ENCODE data around the gene KCND3.

The KCND3 gene

GRCh38 chr1:111989531-111990025, at the start of gene KCND3:
Gene KCND3 (minus strand): TSS chr1:111989668.
- H3K4me3 Mint-ChIP-seq: peak within 1 kb of the TSS; percentile 67
- H3K27ac Mint-ChIP-seq (ENCODE audit: low read depth): no peak within 1 kb of the TSS
- no peaks in the 10 kb centered on the region for H3K9me3 Mint-ChIP-seq
- no peak for ATAC-seq (replicated peaks; ENCODE audit: extremely low read depth, poor library complexity, severe bottlenecking)
- H3K4me1 Mint-ChIP-seq: peaks cover 6% of the 10 kb centered on the region
- peaks cover 89% of the 10 kb centered on the region for H3K27me3 Mint-ChIP-seq
- no peaks in the 10 kb centered on the region for H3K36me3 Mint-ChIP-seq (ENCODE audit: insufficient read depth)
- no peak for DNase-seq (ENCODE audit: low spot score in 2 of 2)

GRCh38 chr1:112034277-112034676, 44.8 kb upstream of the KCND3 start:
- Mint-ChIP-seq H3K27ac (ENCODE audit: low read depth) (no peak overlapping the region), H3K4me1 (no peaks in the 10 kb centered on the region), H3K9me3 (no peaks in the 10 kb centered on the region), H3K4me3 (no peak overlapping the region), H3K36me3 (ENCODE audit: insufficient read depth) (no peaks in the 10 kb centered on the region), H3K27me3 (peaks cover 8% of the 10 kb centered on the region)
- ATAC-seq (replicated peaks; ENCODE audit: extremely low read depth, poor library complexity, severe bottlenecking) (no peak), DNase-seq (ENCODE audit: low spot score in 2 of 2) (no peak)

- no peak for DNase-seq (ENCODE audit: low spot score in 2 of 2)
- no peak overlapping the region for H3K4me3 Mint-ChIP-seq
- H3K27ac Mint-ChIP-seq (ENCODE audit: low read depth): no peak overlapping the region
- H3K27me3 Mint-ChIP-seq: peaks cover 15% of the 10 kb centered on the region
- H3K9me3 Mint-ChIP-seq: no peaks in the 10 kb centered on the region
- no peak for ATAC-seq (replicated peaks; ENCODE audit: extremely low read depth, poor library complexity, severe bottlenecking)
- no peaks in the 10 kb centered on the region for H3K4me1 Mint-ChIP-seq
- no peaks in the 10 kb centered on the region for H3K36me3 Mint-ChIP-seq (ENCODE audit: insufficient read depth)
Measured at GRCh38 chr1:112033439-112034120, 44.1 kb upstream of the KCND3 start.

- H3K4me3 Mint-ChIP-seq: no peak overlapping the region
- no peaks in the 10 kb centered on the region for H3K4me1 Mint-ChIP-seq
- ATAC-seq (replicated peaks; ENCODE audit: extremely low read depth, poor library complexity, severe bottlenecking) (no peak), DNase-seq (ENCODE audit: low spot score in 2 of 2) (no peak)
- peaks cover 49% of the 10 kb centered on the region for H3K27me3 Mint-ChIP-seq
- H3K9me3 Mint-ChIP-seq: no peaks in the 10 kb centered on the region
- no peaks in the 10 kb centered on the region for H3K36me3 Mint-ChIP-seq (ENCODE audit: insufficient read depth)
- H3K27ac Mint-ChIP-seq (ENCODE audit: low read depth): no peak overlapping the region
Measured at GRCh38 chr1:112030157-112030556, 40.7 kb upstream of the KCND3 start.

- peaks cover 66% of the 10 kb centered on the region for H3K27me3 Mint-ChIP-seq
- no peak overlapping the region for H3K27ac Mint-ChIP-seq (ENCODE audit: low read depth)
- H3K4me1 Mint-ChIP-seq: no peaks in the 10 kb centered on the region
- ATAC-seq (replicated peaks; ENCODE audit: extremely low read depth, poor library complexity, severe bottlenecking) (no peak), DNase-seq (ENCODE audit: low spot score in 2 of 2) (no peak)
- no peaks in the 10 kb centered on the region for H3K9me3 Mint-ChIP-seq
- no peaks in the 10 kb centered on the region for H3K36me3 Mint-ChIP-seq (ENCODE audit: insufficient read depth)
- H3K4me3 Mint-ChIP-seq: no peak overlapping the region
Measured at GRCh38 chr1:112027696-112028095, 38.2 kb upstream of the KCND3 start.

- no peak overlapping the region for H3K4me3 Mint-ChIP-seq
- no peaks in the 10 kb centered on the region for H3K9me3 Mint-ChIP-seq
- ATAC-seq (replicated peaks; ENCODE audit: extremely low read depth, poor library complexity, severe bottlenecking): no peak
- H3K36me3 Mint-ChIP-seq (ENCODE audit: insufficient read depth): no peaks in the 10 kb centered on the region
- H3K27ac Mint-ChIP-seq (ENCODE audit: low read depth): no peak overlapping the region
- H3K4me1 Mint-ChIP-seq: no peaks in the 10 kb centered on the region
- peaks cover 69% of the 10 kb centered on the region for H3K27me3 Mint-ChIP-seq
- no peak for DNase-seq (ENCODE audit: low spot score in 2 of 2)
Measured at GRCh38 chr1:112026501-112026900, 37.0 kb upstream of the KCND3 start.

GRCh38 chr1:112026016-112026415, 36.5 kb upstream of the KCND3 start:
- no peak overlapping the region for H3K27ac Mint-ChIP-seq (ENCODE audit: low read depth)
- H3K27me3 Mint-ChIP-seq: peaks cover 74% of the 10 kb centered on the region
- no peaks in the 10 kb centered on the region for H3K9me3 Mint-ChIP-seq
- DNase-seq (ENCODE audit: low spot score in 2 of 2): no peak
- H3K4me3 Mint-ChIP-seq: no peak overlapping the region
- ATAC-seq (replicated peaks; ENCODE audit: extremely low read depth, poor library complexity, severe bottlenecking): no peak
- H3K36me3 Mint-ChIP-seq (ENCODE audit: insufficient read depth): no peaks in the 10 kb centered on the region
- no peaks in the 10 kb centered on the region for H3K4me1 Mint-ChIP-seq

- peaks cover 81% of the 10 kb centered on the region for H3K27me3 Mint-ChIP-seq
- no peak overlapping the region for H3K4me3 Mint-ChIP-seq
- H3K9me3 Mint-ChIP-seq: no peaks in the 10 kb centered on the region
- peaks cover 1% of the 10 kb centered on the region for H3K36me3 Mint-ChIP-seq (ENCODE audit: insufficient read depth)
- H3K4me1 Mint-ChIP-seq: no peaks in the 10 kb centered on the region
- H3K27ac Mint-ChIP-seq (ENCODE audit: low read depth): no peak overlapping the region
- DNase-seq (ENCODE audit: low spot score in 2 of 2) (no peak), ATAC-seq (replicated peaks; ENCODE audit: extremely low read depth, poor library complexity, severe bottlenecking) (no peak)
Measured at GRCh38 chr1:112021263-112021662, 31.8 kb upstream of the KCND3 start.

- no peaks in the 10 kb centered on the region for H3K4me1 Mint-ChIP-seq
- no peak overlapping the region for H3K4me3 Mint-ChIP-seq
- H3K27me3 Mint-ChIP-seq: peaks cover 81% of the 10 kb centered on the region
- ATAC-seq (replicated peaks; ENCODE audit: extremely low read depth, poor library complexity, severe bottlenecking) (no peak), DNase-seq (ENCODE audit: low spot score in 2 of 2) (no peak)
- no peaks in the 10 kb centered on the region for H3K9me3 Mint-ChIP-seq
- peaks cover 1% of the 10 kb centered on the region for H3K36me3 Mint-ChIP-seq (ENCODE audit: insufficient read depth)
- no peak overlapping the region for H3K27ac Mint-ChIP-seq (ENCODE audit: low read depth)
Measured at GRCh38 chr1:112017183-112017582, 27.7 kb upstream of the KCND3 start.

- Mint-ChIP-seq H3K27ac (ENCODE audit: low read depth) (no peak overlapping the region), H3K27me3 (peaks cover 68% of the 10 kb centered on the region), H3K4me1 (no peaks in the 10 kb centered on the region), H3K36me3 (ENCODE audit: insufficient read depth) (no peaks in the 10 kb centered on the region), H3K4me3 (no peak overlapping the region), H3K9me3 (no peaks in the 10 kb centered on the region)
- DNase-seq (ENCODE audit: low spot score in 2 of 2) (no peak), ATAC-seq (replicated peaks; ENCODE audit: extremely low read depth, poor library complexity, severe bottlenecking) (no peak)
Measured at GRCh38 chr1:112012823-112013222, 23.4 kb upstream of the KCND3 start.

GRCh38 chr1:112011202-112011601, 21.7 kb upstream of the KCND3 start:
- Mint-ChIP-seq H3K36me3 (ENCODE audit: insufficient read depth) (no peaks in the 10 kb centered on the region), H3K4me1 (no peaks in the 10 kb centered on the region), H3K4me3 (no peak overlapping the region), H3K27ac (ENCODE audit: low read depth) (no peak overlapping the region), H3K9me3 (no peaks in the 10 kb centered on the region), H3K27me3 (peaks cover 72% of the 10 kb centered on the region)
- no peak for DNase-seq (ENCODE audit: low spot score in 2 of 2)
- ATAC-seq (replicated peaks; ENCODE audit: extremely low read depth, poor library complexity, severe bottlenecking): no peak

GRCh38 chr1:112007169-112007568, 17.7 kb upstream of the KCND3 start:
- no peak overlapping the region for H3K27ac Mint-ChIP-seq (ENCODE audit: low read depth)
- H3K4me3 Mint-ChIP-seq: no peak overlapping the region
- H3K27me3 Mint-ChIP-seq: peaks cover 62% of the 10 kb centered on the region
- DNase-seq (ENCODE audit: low spot score in 2 of 2) (no peak), ATAC-seq (replicated peaks; ENCODE audit: extremely low read depth, poor library complexity, severe bottlenecking) (no peak)
- no peaks in the 10 kb centered on the region for H3K9me3 Mint-ChIP-seq
- H3K36me3 Mint-ChIP-seq (ENCODE audit: insufficient read depth): no peaks in the 10 kb centered on the region
- H3K4me1 Mint-ChIP-seq: no peaks in the 10 kb centered on the region

GRCh38 chr1:112006416-112007025, 17.1 kb upstream of the KCND3 start:
- H3K36me3 Mint-ChIP-seq (ENCODE audit: insufficient read depth): no peaks in the 10 kb centered on the region
- no peak for DNase-seq (ENCODE audit: low spot score in 2 of 2)
- H3K4me3 Mint-ChIP-seq: no peak overlapping the region
- no peaks in the 10 kb centered on the region for H3K4me1 Mint-ChIP-seq
- no peak overlapping the region for H3K27ac Mint-ChIP-seq (ENCODE audit: low read depth)
- H3K27me3 Mint-ChIP-seq: peaks cover 64% of the 10 kb centered on the region
- H3K9me3 Mint-ChIP-seq: no peaks in the 10 kb centered on the region
- no peak for ATAC-seq (replicated peaks; ENCODE audit: extremely low read depth, poor library complexity, severe bottlenecking)
